ENCODE results near the gene RCE1. TPM values are rescaled to one million over a fixed set of nuclear protein-coding genes. Genes with fewer than 3 reads are reported as not detected.

RCE1 gene
- total RNA-seq, 1 experiment from 2014 or later, result 52.5 TPM

GRCh38 chr11:66871521-66871901 lies 28.3 kb downstream of the RCE1 start:
- DNase-seq, result no peak
- Mint-ChIP-seq H3K4me3 (no peak overlapping the region), H3K27me3 (ENCODE audit: low read depth) (no peaks in the 10 kb centered on the region), H3K9me3 (no peaks in the 10 kb centered on the region), H3K4me1 (peaks cover 12 to 31% of the 10 kb centered on the region in 2 experiments), H3K36me3 (ENCODE audit: insufficient read depth in 1 of 3, low read depth in 3 of 3) (peaks cover 0 to 11% (median 3%) of the 10 kb centered on the region in 3 experiments; a peak in 4 of 7 replicates), H3K27ac (peak overlapping the region in 1 of 3 experiments; percentile 79; a peak in 1 of 7 replicates)
- no peak overlapping the region for H2BK120ac ChIP-seq (ENCODE audit: low read depth, low read length, poor library complexity, severe bottlenecking)
- H3K4me2 ChIP-seq (ENCODE audit: insufficient read depth, insufficient read length, low read length), result no peak overlapping the region
- no peaks in the 10 kb centered on the region for H4K20me1 ChIP-seq (ENCODE audit: control insufficient read depth, insufficient read depth, insufficient read length)
- no CpG with 5 or more reads among the region's 18 CpGs for WGBS (ENCODE audit: extremely low coverage, insufficient read length, low lambda C conversion rate)
- no peaks in the 10 kb centered on the region for H3K9me3 ChIP-seq (ENCODE audit: control insufficient read depth, low read depth, low read length)
- no peak overlapping the region for H2AFZ ChIP-seq (ENCODE audit: low read length)
- no peak overlapping the region for H3K18ac ChIP-seq (ENCODE audit: insufficient read length, low read depth, low read length)
- TF ChIP-seq, protein P1, sequence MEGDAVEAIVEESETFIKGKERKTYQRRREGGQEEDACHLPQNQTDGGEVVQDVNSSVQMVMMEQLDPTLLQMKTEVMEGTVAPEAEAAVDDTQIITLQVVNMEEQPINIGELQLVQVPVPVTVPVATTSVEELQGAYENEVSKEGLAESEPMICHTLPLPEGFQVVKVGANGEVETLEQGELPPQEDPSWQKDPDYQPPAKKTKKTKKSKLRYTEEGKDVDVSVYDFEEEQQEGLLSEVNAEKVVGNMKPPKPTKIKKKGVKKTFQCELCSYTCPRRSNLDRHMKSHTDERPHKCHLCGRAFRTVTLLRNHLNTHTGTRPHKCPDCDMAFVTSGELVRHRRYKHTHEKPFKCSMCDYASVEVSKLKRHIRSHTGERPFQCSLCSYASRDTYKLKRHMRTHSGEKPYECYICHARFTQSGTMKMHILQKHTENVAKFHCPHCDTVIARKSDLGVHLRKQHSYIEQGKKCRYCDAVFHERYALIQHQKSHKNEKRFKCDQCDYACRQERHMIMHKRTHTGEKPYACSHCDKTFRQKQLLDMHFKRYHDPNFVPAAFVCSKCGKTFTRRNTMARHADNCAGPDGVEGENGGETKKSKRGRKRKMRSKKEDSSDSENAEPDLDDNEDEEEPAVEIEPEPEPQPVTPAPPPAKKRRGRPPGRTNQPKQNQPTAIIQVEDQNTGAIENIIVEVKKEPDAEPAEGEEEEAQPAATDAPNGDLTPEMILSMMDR (conservative IDR thresholded peaks at IDR 0.05), result no peak
- no peaks in the 10 kb centered on the region for H3K79me2 ChIP-seq (ENCODE audit: insufficient read depth, low read length)
- H2BK20ac ChIP-seq (ENCODE audit: low read depth, low read length, poor library complexity, severe bottlenecking), result no peak overlapping the region
- no peak overlapping the region for H3K4ac ChIP-seq (ENCODE audit: low read depth, low read length)
- H3K27ac ChIP-seq (ENCODE audit: insufficient read length, low read depth, low read length), result no peak overlapping the region
- H3K14ac ChIP-seq (ENCODE audit: insufficient read depth, low read length), result no peak overlapping the region
- H4K8ac ChIP-seq (replicated peaks; ENCODE audit: insufficient read length, low read depth, low read length), result no peak overlapping the region
- H2BK15ac ChIP-seq (ENCODE audit: low read depth, low read length), result no peak overlapping the region
- no peak overlapping the region for H2BK5ac ChIP-seq (ENCODE audit: insufficient read length, low read length)
- no peaks in the 10 kb centered on the region for H3K27me3 ChIP-seq (ENCODE audit: insufficient read depth, low read length)
- no peak overlapping the region for H3T11ph ChIP-seq (ENCODE audit: low read length)
- H4K91ac ChIP-seq (ENCODE audit: insufficient read length, low read depth, low read length), result no peak overlapping the region
- H3K4me1 ChIP-seq (ENCODE audit: insufficient read depth, low read length), result no peaks in the 10 kb centered on the region
- H3K9ac ChIP-seq (ENCODE audit: extremely low read depth, insufficient read length, low read length), result no peak overlapping the region
- no peak overlapping the region for H3K23ac ChIP-seq (ENCODE audit: insufficient read length, low read depth, low read length)
- H2AK5ac ChIP-seq (ENCODE audit: insufficient read length, low read length), result no peak overlapping the region
- no peaks in the 10 kb centered on the region for H3K79me1 ChIP-seq (ENCODE audit: insufficient read depth, low read depth, low read length, poor library complexity, severe bottlenecking)
- no peak overlapping the region for H4K5ac ChIP-seq (ENCODE audit: insufficient read length, low read depth, low read length)
- no peak overlapping the region for H3K56ac ChIP-seq (ENCODE audit: insufficient read length, low read depth, low read length)
- no peaks in the 10 kb centered on the region for H3K23me2 ChIP-seq (ENCODE audit: insufficient read length, low read depth, low read length, poor library complexity, severe bottlenecking)
- H2BK12ac ChIP-seq (ENCODE audit: insufficient read length, low read depth, low read length), result no peak overlapping the region
